GM23338 (cell line): ENCODE data around the gene SFT2D1. TPM values are rescaled to one million over a fixed set of nuclear protein-coding genes. Genes with fewer than 3 reads are reported as not detected.

ENCODE experiments used
- ATAC-seq: fragments of 200-7000 bp; cut with Tn5 transposase; 3 replicates; pipeline ENCODE4 v1.9.1; 2020
- DNase-seq: peaks from one replicate; pipeline ENCODE4 v3.0.0-alpha.2; 2015; ENCODE audit warnings: low spot score
- H2AFZ ChIP-seq: fragments of 200-600 bp; sonication (generic); 2 replicates; pipeline ENCODE4 v1.8.0; 2016; ENCODE audit warnings: antibody characterized with exemption, mild to moderate bottlenecking, moderate library complexity
- H3F3A ChIP-seq: fragments of 200-600 bp; sonication (generic); replicated peaks from 2 replicates; pipeline ENCODE4 v1.8.0; 2017; ENCODE audit warnings: antibody characterized with exemption, mixed run types, low read depth
- H3K27ac ChIP-seq: fragments of 200-600 bp; sonication (generic); 2 replicates; pipeline ENCODE4 v1.6.1; 2016; ENCODE audit warnings: low read depth
- H3K27me3 ChIP-seq: fragments of 200-600 bp; sonication (generic); 2 replicates; pipeline ENCODE4 v1.8.0; 2016; ENCODE audit warnings: mild to moderate bottlenecking, mixed run types, moderate library complexity; ENCODE audit not compliant: insufficient read depth
- H3K36me3 ChIP-seq: fragments of 200-600 bp; sonication (generic); 2 replicates; pipeline ENCODE4 v1.8.0; 2016; ENCODE audit warnings: mild to moderate bottlenecking; ENCODE audit not compliant: insufficient read depth
- H3K4me1 ChIP-seq: fragments of 200-600 bp; sonication (generic); 2 replicates; pipeline ENCODE4 v1.8.0; 2016; ENCODE audit warnings: mild to moderate bottlenecking, moderate library complexity; ENCODE audit not compliant: insufficient read depth
- H3K4me2 ChIP-seq: fragments of 200-600 bp; sonication (generic); 2 replicates; pipeline ENCODE4 v1.7.1; 2017; ENCODE audit warnings: mixed run types
- H3K4me3 ChIP-seq: fragments of 200-600 bp; sonication (generic); 2 replicates; pipeline ENCODE4 v1.6.1; 2016; ENCODE audit warnings: mixed run types
- H3K79me2 ChIP-seq: fragments of 200-600 bp; sonication (generic); replicated peaks from 2 replicates; pipeline ENCODE4 v1.8.0; 2017; ENCODE audit warnings: mild to moderate bottlenecking; ENCODE audit not compliant: insufficient read depth
- H3K9me2 ChIP-seq: fragments of 200-600 bp; sonication (generic); 2 replicates; pipeline ENCODE4 v1.8.0; 2017; ENCODE audit not compliant: insufficient read depth
- H4K20me1 ChIP-seq: fragments of 200-600 bp; sonication (generic); replicated peaks from 2 replicates; pipeline ENCODE4 v1.8.0; 2017; ENCODE audit warnings: mild to moderate bottlenecking; ENCODE audit not compliant: insufficient read depth
- H3K27ac Mint-ChIP-seq: 2 replicates; pipeline ENCODE4 v1.8.0; 2020; ENCODE audit warnings: inconsistent platforms, mild to moderate bottlenecking, moderate library complexity, mixed read lengths
- H3K27me3 Mint-ChIP-seq: 3 replicates; pipeline ENCODE4 v1.8.0; 2022; ENCODE audit warnings: low read depth, mild to moderate bottlenecking, moderate library complexity, mixed read lengths, inconsistent platforms; ENCODE audit not compliant: insufficient read depth, poor library complexity
- H3K36me3 Mint-ChIP-seq: 3 replicates; pipeline ENCODE4 v1.8.0; 2021; ENCODE audit warnings: low read depth, mild to moderate bottlenecking, inconsistent platforms, moderate library complexity, mixed read lengths
- H3K4me1 Mint-ChIP-seq: 3 replicates; pipeline ENCODE4 v1.8.0; 2020; ENCODE audit warnings: mild to moderate bottlenecking, inconsistent platforms, mixed read lengths
- H3K4me3 Mint-ChIP-seq: 3 replicates; pipeline ENCODE4 v1.8.0; 2021; ENCODE audit warnings: moderate library complexity, mild to moderate bottlenecking, inconsistent platforms, mixed read lengths
- H3K9me3 Mint-ChIP-seq: 3 replicates; pipeline ENCODE4 v1.8.0; 2020; ENCODE audit warnings: moderate library complexity, mild to moderate bottlenecking, inconsistent platforms, mixed read lengths
- CTCF ChIP-seq, 2 experiments: fragments of 200-600 bp in 1 of 2; sonication (generic) in 1 of 2; conservative IDR thresholded peaks; 2 replicates each; pipeline versions ENCODE4 v1.5.1 to v1.6.1; 2016 to 2017; ENCODE audit warnings: antibody characterized with exemption in 2 of 2, low read depth in 2 of 2, mild to moderate bottlenecking in 2 of 2, moderate library complexity in 1 of 2
- ETS1 ChIP-seq: IDR thresholded peaks from 2 replicates; pipeline ENCODE4 v1.6.1; 2016; ENCODE audit warnings: antibody characterized with exemption
- EZH2 ChIP-seq: fragments of 200-600 bp; sonication (generic); IDR thresholded peaks from one replicate; pipeline ENCODE4 v1.8.0; 2017; ENCODE audit warnings: antibody characterized with exemption, mild to moderate bottlenecking, low read depth; ENCODE audit not compliant: unreplicated experiment
- EZH2phosphoT487 ChIP-seq: fragments of 200-600 bp; sonication (generic); IDR thresholded peaks from one replicate; pipeline ENCODE4 v1.8.1; 2018; ENCODE audit warnings: antibody characterized with exemption; ENCODE audit not compliant: unreplicated experiment
- JUNB ChIP-seq: IDR thresholded peaks from one replicate; pipeline ENCODE4 v1.6.1; 2016; ENCODE audit warnings: antibody characterized with exemption; ENCODE audit not compliant: unreplicated experiment
- POLR2AphosphoS5 ChIP-seq: IDR thresholded peaks from 2 replicates; pipeline ENCODE4 v1.6.1; 2016; ENCODE audit warnings: antibody characterized with exemption, low read depth
- STAT1 ChIP-seq: IDR thresholded peaks from one replicate; pipeline ENCODE4 v1.6.1; 2016; ENCODE audit warnings: antibody characterized with exemption; ENCODE audit not compliant: unreplicated experiment
- ZNF114 ChIP-seq: fragments of 250-450 bp; sonication (Bioruptor Pico); IDR thresholded peaks from 2 replicates; pipeline ENCODE4 v1.5.0; 2020; ENCODE audit warnings: mild to moderate bottlenecking, moderate library complexity
- ZNF462 ChIP-seq: fragments of 250-450 bp; sonication (Bioruptor Pico); IDR thresholded peaks from 2 replicates; pipeline ENCODE4 v1.5.0; 2020; ENCODE audit warnings: mild to moderate bottlenecking, moderate library complexity
- polyA plus RNA-seq: library from polyadenylated mRNA; unstranded; fragments of >200 nt; fragmentation: Nextera tagmentation; extraction: Ambion mirVana; gene quantifications from 2 replicates; pipeline ENCODE4 v1.2.1, GENCODE V29; 2016
- total RNA-seq: library from RNA; depleted of rRNA; stranded (reverse); fragments of >200 nt; shearing (Covaris generic); gene quantifications from 2 replicates; pipeline ENCODE4 v1.2.3, GENCODE V29; 2014

The SFT2D1 gene
- total and polyA plus RNA-seq, 2 experiments from 2014 or later, result 74.7 to 120 TPM

- H3K79me2 ChIP-seq, result no peaks in the 10 kb centered on the region
- H3K36me3 ChIP-seq, result no peaks in the 10 kb centered on the region; the same call in 1 of the 2 replicates
- Mint-ChIP-seq H3K9me3 (no peaks in the 10 kb centered on the region), H3K36me3 (no peaks in the 10 kb centered on the region; the same call in 2 of the 3 replicates), H3K4me3 (peak within 1 kb of the TSS; percentile 52), H3K27me3 (peaks cover 49% of the 10 kb centered on the region), H3K27ac (no peak within 1 kb of the TSS), H3K4me1 (peaks cover 10% of the 10 kb centered on the region)
- TF ChIP-seq JUNB, result no peak
- peak; percentile 61 for TF ChIP-seq EZH2
- H3K27ac ChIP-seq, result no peak within 1 kb of the TSS
- 0 out of 2 replicates have a peak, but pooled peaks cover 3% of the 10 kb centered on the region for H3F3A ChIP-seq
- ATAC-seq (peak; percentile 59), DNase-seq (peak; percentile 60)
- H3K4me3 ChIP-seq, result peak within 1 kb of the TSS; percentile 73
- H3K9me2 ChIP-seq, result no peaks in the 10 kb centered on the region
- peaks cover 3% of the 10 kb centered on the region; the same call in 1 of the 2 replicates for H3K4me1 ChIP-seq
- H3K4me2 ChIP-seq, result peak within 1 kb of the TSS; percentile 90
- H3K27me3 ChIP-seq, result peaks cover 61% of the 10 kb centered on the region
- no peaks in the 10 kb centered on the region; the same call in none of the 2 replicates for H4K20me1 ChIP-seq
- H2AFZ ChIP-seq, result peak within 1 kb of the TSS; percentile 96
Observed at GRCh38 chr6:166308033-166308768, 34.1 kb downstream of the SFT2D1 start, which contains the start of gene PRR18. TSS of gene PRR18 (minus strand) at chr6:166308392. CDS start at chr6:166308142, 250 bp downstream.

GRCh38 chr6:166307082-166308032, 35.0 kb downstream of the SFT2D1 start:
- DNase-seq (peak; percentile 77), ATAC-seq (peak; percentile 57)
- Histone ChIP-seq H3K79me2 (no peaks in the 10 kb centered on the region), H3K27me3 (peaks cover 61% of the 10 kb centered on the region), H3K9me2 (no peaks in the 10 kb centered on the region), H2AFZ (peak overlapping the region; percentile 96), H4K20me1 (no peaks in the 10 kb centered on the region; the same call in none of the 2 replicates), H3K4me3 (peak overlapping the region; percentile 73), H3F3A (0 out of 2 replicates have a peak, but pooled peaks cover 3% of the 10 kb centered on the region), H3K27ac (no peak overlapping the region), H3K4me2 (peak overlapping the region; percentile 90), H3K4me1 (peaks cover 3% of the 10 kb centered on the region; the same call in 1 of the 2 replicates), H3K36me3 (no peaks in the 10 kb centered on the region; the same call in 1 of the 2 replicates)
- Mint-ChIP-seq H3K27ac (no peak overlapping the region), H3K4me1 (peaks cover 8% of the 10 kb centered on the region), H3K36me3 (no peaks in the 10 kb centered on the region; the same call in 2 of the 3 replicates), H3K4me3 (peak overlapping the region; percentile 53; the same call in 2 of the 3 replicates), H3K27me3 (peaks cover 50% of the 10 kb centered on the region), H3K9me3 (no peaks in the 10 kb centered on the region)
- TF ChIP-seq ZNF462 (CRISPR knock-in tag) (no peak), POLR2AphosphoS5 (peak; percentile 28; the same call in 1 of the 2 replicates), ZNF114 (CRISPR knock-in tag) (no peak), CTCF (conservative IDR thresholded peaks at IDR 0.05; ENCODE audit: low read depth in 2 of 2) (no peak; a peak in 1 of 4 replicates), ETS1 (no peak), EZH2phosphoT487 (no peak), STAT1 (no peak)
